Stomach (tissue), 9 donors: ENCODE data around the gene AK5. TPM values are rescaled to one million over a fixed set of nuclear protein-coding genes. Genes with fewer than 3 reads are reported as not detected.

Experiments
- DNase-seq, 2 donors: peaks; one replicate each; pipeline versions ENCODE4 v3.0.0 to v3.0.0-alpha.2; 2013 to 2019
- H3K27ac ChIP-seq, 5 donors: fragments of 200-600 bp in 4 of 5; sonication (generic) in 4 of 5; one replicate each; pipeline ENCODE4 v1.5.1; 2013 to 2019; ENCODE audit warnings: mild to moderate bottlenecking in 1 of 5, moderate library complexity in 1 of 5
- H3K27me3 ChIP-seq, 3 donors: fragments of 200-600 bp; sonication (generic); one replicate each; pipeline ENCODE4 v1.5.1; 2017 to 2019; ENCODE audit warnings: mixed run types in 1 of 3
- H3K36me3 ChIP-seq, 4 donors: fragments of 200-600 bp; sonication (generic); 1 replicate in 3 of 4; 2 replicates in 1 of 4; pipeline ENCODE4 v1.5.1; 2016 to 2019
- H3K4me1 ChIP-seq, 4 donors: fragments of 200-600 bp; sonication (generic); one replicate each; pipeline ENCODE4 v1.5.1; 2016 to 2019
- H3K4me3 ChIP-seq, 4 donors: fragments of 200-600 bp; sonication (generic) in 3 of 4; one replicate each; pipeline ENCODE4 v1.5.1; 2016 to 2019; ENCODE audit warnings: mild to moderate bottlenecking in 1 of 4
- H3K9me3 ChIP-seq, 4 donors: fragments of 200-600 bp; sonication (generic); one replicate each; pipeline ENCODE4 v1.5.1; 2016 to 2019
- CTCF ChIP-seq, 7 experiments: fragments of 450-650 bp in 4 of 7; fragments of 200-600 bp in 3 of 7; sonication (generic) in 3 of 7; IDR thresholded peaks; one replicate each; pipeline ENCODE4 v1.5.1; 2016 to 2019; ENCODE audit warnings: antibody characterized with exemption in 7 of 7, control low read depth in 2 of 7, mild to moderate bottlenecking in 1 of 7
- EP300 ChIP-seq: sonication (generic); formaldehyde crosslinking; IDR thresholded peaks from one replicate; pipeline ENCODE4 v1.6.1; 2017; ENCODE audit warnings: antibody characterized with exemption
- POLR2A ChIP-seq, 4 donors: fragments of 450-650 bp; IDR thresholded peaks; one replicate each; pipeline ENCODE4 v1.6.1; 2016; ENCODE audit warnings: antibody characterized with exemption in 4 of 4, control low read depth in 2 of 4, mild to moderate bottlenecking in 1 of 4, moderate library complexity in 1 of 4
- POLR2AphosphoS5 ChIP-seq, 3 donors: sonication (generic); formaldehyde crosslinking; IDR thresholded peaks; one replicate each; pipeline ENCODE4 v1.6.1; 2016; ENCODE audit warnings: antibody characterized with exemption in 3 of 3
- WGBS, 5 donors: extraction: QIAGEN DNeasy Blood & Tissue Kit in 3 of 5; methylation state at CpG; one replicate each; pipeline versions ENCODE4 v1.1.5 to v1.1.7; 2013 to 2018; 5-methylcytosine and 5-hydroxymethylcytosine counted together
- intact Hi-C: fragments of 100-400 bp; cut with DNase I; formaldehyde crosslinking; loops from one replicate; pipeline ENCODE4 v1.15.1; 2023; ENCODE audit warnings: low total_unique reads
- polyA plus RNA-seq, 3 donors: library from polyadenylated mRNA; stranded (reverse); fragments of 200-250 nt; gene quantifications; one replicate each; pipeline ENCODE4 v1.2.3, GENCODE V29; 2013
- total RNA-seq, 5 donors: library from RNA; depleted of rRNA; stranded (reverse); fragments of >200 nt; gene quantifications; one replicate each; pipeline versions ENCODE4 v1.1.0 to v1.2.3, GENCODE V29; 2014 to 2016
- donor health status: healthy with polysubstance abuse.
- donor health status: Bipolar disorder and iron deficiency.
- donor health status: healthy.

The AK5 gene
- total and polyA plus RNA-seq, 8 donors, result 0.23 to 5.0 (median 1.3) TPM; not detected in 3

GRCh38 chr1:77322061-77322900 is 40.5 kb downstream of the AK5 start:
- 45 to 50% (median 47%) methylated on average over 6 of the region's 6 CpGs for WGBS, 5 donors
- TF ChIP-seq POLR2AphosphoS5 (IDR thresholded peaks at IDR 0.05), result peak in 1 of 3 donors; percentile 40
- no peak for TF ChIP-seq EP300
- TF ChIP-seq CTCF (IDR thresholded peaks at IDR 0.05), result no peak
- Histone ChIP-seq H3K4me3 (no peak overlapping the region), H3K9me3 (no peaks in the 10 kb centered on the region), H3K36me3 (no peaks in the 10 kb centered on the region), H3K27me3 (no peaks in the 10 kb centered on the region), H3K27ac (no peak overlapping the region), H3K4me1 (no peaks in the 10 kb centered on the region)
- intact Hi-C loops, result no loop called here
- peak in 1 of 2 donors; percentile 48 for DNase-seq

DNA sequence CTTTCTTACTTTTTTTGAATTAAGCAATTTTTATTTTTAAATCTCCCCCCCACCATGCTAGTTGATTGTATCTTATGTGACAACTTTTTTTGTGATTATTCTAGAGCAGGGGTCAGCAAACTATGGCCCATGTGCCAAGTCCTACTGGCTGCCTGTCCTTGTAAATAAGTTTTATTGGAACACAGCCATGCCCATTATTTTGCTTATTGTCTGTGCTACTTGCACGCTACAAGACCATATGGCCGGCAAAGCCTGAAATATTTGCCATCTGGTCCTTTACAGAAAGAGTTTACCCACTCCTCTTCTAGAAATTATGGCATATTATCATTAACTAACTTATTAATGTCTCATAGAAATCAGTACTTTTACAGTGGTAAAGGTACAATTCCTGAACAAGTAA is 51.7 kb downstream of the AK5 start:
- no peak for TF ChIP-seq POLR2AphosphoS5 (IDR thresholded peaks at IDR 0.05)
- TF ChIP-seq CTCF (IDR thresholded peaks at IDR 0.05), result no peak
- no peak for TF ChIP-seq POLR2A (IDR thresholded peaks at IDR 0.05)
- no peak for TF ChIP-seq EP300
- WGBS, 5 donors, result 83 to 98% (median 90%) methylated on average over 2 of the region's 2 CpGs
- no peaks in the 10 kb centered on the region for H3K4me1 ChIP-seq
- no peaks in the 10 kb centered on the region for H3K9me3 ChIP-seq
- H3K27ac ChIP-seq, result no peak overlapping the region
- H3K36me3 ChIP-seq, result no peaks in the 10 kb centered on the region
- no peaks in the 10 kb centered on the region for H3K27me3 ChIP-seq
- H3K4me3 ChIP-seq, result no peak overlapping the region
- intact Hi-C loops, result no loop called here
- DNase-seq, result no peak

- Histone ChIP-seq H3K4me1 (no peaks in the 10 kb centered on the region), H3K9me3 (no peaks in the 10 kb centered on the region), H3K36me3 (no peaks in the 10 kb centered on the region), H3K4me3 (no peak overlapping the region), H3K27me3 (no peaks in the 10 kb centered on the region), H3K27ac (no peak overlapping the region)
- intact Hi-C loops, result no loop called here
- TF ChIP-seq CTCF (IDR thresholded peaks at IDR 0.05), result no peak
- no peak for TF ChIP-seq EP300
- no peak for TF ChIP-seq POLR2A (IDR thresholded peaks at IDR 0.05)
- TF ChIP-seq POLR2AphosphoS5 (IDR thresholded peaks at IDR 0.05), result no peak
- DNase-seq, result no peak
These were observed 54.9 kb downstream of the AK5 start for GRCh38 chr1:77336729-77337128.

DNA sequence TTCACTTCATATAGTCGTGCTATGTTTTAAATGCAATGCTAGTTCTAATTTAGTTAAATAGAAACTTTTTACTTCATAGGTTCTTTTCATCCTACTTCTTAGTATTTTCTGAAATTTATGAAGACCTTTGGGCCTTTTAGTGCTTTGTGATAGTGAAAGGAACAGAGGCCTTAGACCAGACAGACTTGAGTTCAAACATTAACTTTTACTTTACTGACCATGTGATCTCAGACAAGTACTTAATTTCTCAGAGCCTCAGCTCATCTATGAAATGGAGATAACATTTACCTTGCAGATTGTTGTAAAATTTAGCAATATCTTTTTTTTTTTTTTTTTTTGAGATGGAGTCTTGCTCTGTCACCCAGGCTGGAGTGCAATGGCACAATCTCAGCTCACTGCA is 57.5 kb downstream of the AK5 start:
- Histone ChIP-seq H3K27ac (no peak overlapping the region), H3K4me1 (no peaks in the 10 kb centered on the region), H3K9me3 (no peaks in the 10 kb centered on the region), H3K27me3 (no peaks in the 10 kb centered on the region), H3K4me3 (no peak overlapping the region), H3K36me3 (no peaks in the 10 kb centered on the region)
- no peak for DNase-seq
- intact Hi-C loops, result no loop called here
- no peak for TF ChIP-seq POLR2AphosphoS5 (IDR thresholded peaks at IDR 0.05)
- no peak for TF ChIP-seq CTCF (IDR thresholded peaks at IDR 0.05)
- no peak for TF ChIP-seq POLR2A (IDR thresholded peaks at IDR 0.05)
- TF ChIP-seq EP300, result no peak
- 83 to 94% (median 86%) methylated on average over 1 of the region's 1 CpG for WGBS, 5 donors
